Activated CD4-positive, alpha-beta T cell treated with anti-CD3 and anti-CD28 coated beads, Interleukin-2, amount 10 ng/mL, durations not matched to agents 7 days and 5 days (primary cell): ENCODE data around the gene LARGE1. TPM values are rescaled to one million over a fixed set of nuclear protein-coding genes. Genes with fewer than 3 reads are reported as not detected.

Source experiments
- CTCF ChIA-PET: fragments of 350-600 bp; sonication (Branson Sonifier 250); formaldehyde crosslinking; loops from one replicate; lab custom pipeline; 2021; ENCODE audit warnings: antibody characterized with exemption; lab: Charles Lee
- POLR2A ChIA-PET: fragments of 350-600 bp; sonication (Branson Sonifier 250); formaldehyde crosslinking; loops from one replicate; lab custom pipeline; 2021; ENCODE audit warnings: antibody characterized with exemption; lab: Charles Lee
- DNase-seq: peaks from one replicate; pipeline ENCODE4 v3.0.0-alpha.2; 2020
- H3K27ac Mint-ChIP-seq: one replicate; pipeline ENCODE4 v1.8.0; 2021; ENCODE audit warnings: mild to moderate bottlenecking, moderate library complexity, mixed read lengths
- H3K27me3 Mint-ChIP-seq: one replicate; pipeline ENCODE4 v1.8.0; 2021; ENCODE audit warnings: mixed read lengths
- H3K36me3 Mint-ChIP-seq: one replicate; pipeline ENCODE4 v1.8.0; 2021; ENCODE audit warnings: low read depth, mixed read lengths
- H3K4me1 Mint-ChIP-seq: one replicate; pipeline ENCODE4 v1.8.0; 2021; ENCODE audit warnings: mixed read lengths
- H3K4me3 Mint-ChIP-seq: one replicate; pipeline ENCODE4 v1.8.0; 2021; ENCODE audit warnings: mild to moderate bottlenecking, moderate library complexity, mixed read lengths
- H3K9me3 Mint-ChIP-seq: one replicate; pipeline ENCODE4 v1.8.0; 2021; ENCODE audit warnings: mixed read lengths
- total RNA-seq, 2 experiments: library from RNA; stranded (reverse); gene quantifications; one replicate each; pipeline ENCODE4 v1.2.3, GENCODE V29; 2021

The LARGE1 gene
- total RNA-seq, 2 experiments from 2014 or later, result 0.21 to 0.40 TPM

DNA sequence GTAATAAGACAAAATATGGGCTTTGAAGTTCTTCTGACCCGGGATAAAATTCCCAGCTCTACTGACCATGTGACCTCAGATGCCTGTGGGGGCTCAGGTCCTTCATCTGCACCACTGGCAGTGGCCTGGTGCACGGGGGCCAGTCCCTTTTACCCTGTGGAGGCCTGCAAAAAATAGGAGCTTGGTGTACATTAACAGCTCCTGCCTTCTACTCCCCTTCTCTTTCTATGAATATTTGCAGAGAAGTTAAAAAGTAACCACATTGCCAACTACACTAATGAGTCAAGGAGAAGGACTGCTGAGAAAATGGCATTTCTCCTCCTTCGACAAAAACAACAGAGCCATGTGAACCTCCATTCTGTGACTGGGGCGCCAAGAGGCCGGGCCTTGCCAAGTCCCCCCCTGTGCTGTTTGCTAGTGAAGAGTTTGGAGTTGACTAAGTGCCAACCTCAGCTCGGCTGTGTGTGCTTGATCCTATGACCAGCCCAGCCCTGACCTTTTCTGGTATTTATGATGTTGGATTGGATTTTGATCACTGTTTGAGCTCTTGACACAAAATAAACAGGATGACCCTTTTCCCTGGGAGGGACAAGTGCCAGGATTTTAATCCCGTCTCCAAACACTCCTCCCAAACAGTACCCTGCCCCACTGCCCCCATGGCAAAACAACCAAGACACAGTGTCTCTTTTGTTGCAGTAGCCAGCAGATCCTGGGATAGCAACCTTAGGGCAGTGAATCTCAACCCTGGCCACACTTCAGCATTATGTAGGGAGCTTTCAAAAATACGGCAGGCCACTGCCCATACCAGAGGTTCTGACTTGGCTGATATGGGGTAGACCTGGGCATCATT lies 380.1 kb downstream of the LARGE1 start:
- POLR2A ChIA-PET, result no interaction called here

DNA sequence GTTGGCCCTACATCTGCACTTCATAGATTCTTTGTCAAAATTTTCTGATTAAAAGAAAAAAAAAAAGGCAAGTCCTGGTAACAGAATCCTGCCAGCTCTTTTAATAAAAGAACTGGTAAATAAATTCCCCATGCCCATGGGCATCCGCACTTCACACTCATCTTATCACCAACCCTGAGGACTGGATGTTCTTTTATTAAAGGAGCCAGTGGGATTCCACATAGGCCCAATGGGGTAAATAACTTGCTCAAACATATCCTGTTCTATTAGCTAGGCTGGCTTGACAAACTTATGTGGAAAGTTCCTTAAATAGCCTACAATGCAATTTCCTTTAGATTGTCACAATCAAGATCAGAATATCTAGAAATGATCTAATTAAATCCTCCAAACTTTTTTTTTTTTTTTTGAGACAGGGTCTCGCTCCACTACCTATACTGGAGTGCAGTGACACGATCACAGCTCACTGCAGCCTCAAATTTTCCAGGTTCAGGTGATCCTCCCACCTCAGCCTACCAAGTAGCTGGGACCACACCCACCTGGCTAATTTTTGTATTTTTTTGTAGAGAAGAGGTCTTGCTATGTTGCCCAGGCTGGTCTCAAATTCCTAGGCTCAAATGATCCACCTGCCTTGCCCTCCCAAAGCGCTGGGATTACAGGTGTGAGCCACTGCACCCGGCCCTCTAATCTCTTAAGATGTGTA lies 380.9 kb downstream of the LARGE1 start:
- no peak overlapping the region for H3K4me3 Mint-ChIP-seq
- CTCF ChIA-PET, result no interaction called here

More for the DNA sequence above, 380.1 kb downstream of the LARGE1 start:
- no peaks in the 10 kb centered on the region for H3K27me3 Mint-ChIP-seq
- CTCF ChIA-PET, result no interaction called here
- no peak overlapping the region for H3K27ac Mint-ChIP-seq
- H3K9me3 Mint-ChIP-seq, result peaks cover 4% of the 10 kb centered on the region
- peaks cover 3% of the 10 kb centered on the region for H3K4me1 Mint-ChIP-seq
- no peak for DNase-seq
- H3K4me3 Mint-ChIP-seq, result no peak overlapping the region
- no peaks in the 10 kb centered on the region for H3K36me3 Mint-ChIP-seq

DNA sequence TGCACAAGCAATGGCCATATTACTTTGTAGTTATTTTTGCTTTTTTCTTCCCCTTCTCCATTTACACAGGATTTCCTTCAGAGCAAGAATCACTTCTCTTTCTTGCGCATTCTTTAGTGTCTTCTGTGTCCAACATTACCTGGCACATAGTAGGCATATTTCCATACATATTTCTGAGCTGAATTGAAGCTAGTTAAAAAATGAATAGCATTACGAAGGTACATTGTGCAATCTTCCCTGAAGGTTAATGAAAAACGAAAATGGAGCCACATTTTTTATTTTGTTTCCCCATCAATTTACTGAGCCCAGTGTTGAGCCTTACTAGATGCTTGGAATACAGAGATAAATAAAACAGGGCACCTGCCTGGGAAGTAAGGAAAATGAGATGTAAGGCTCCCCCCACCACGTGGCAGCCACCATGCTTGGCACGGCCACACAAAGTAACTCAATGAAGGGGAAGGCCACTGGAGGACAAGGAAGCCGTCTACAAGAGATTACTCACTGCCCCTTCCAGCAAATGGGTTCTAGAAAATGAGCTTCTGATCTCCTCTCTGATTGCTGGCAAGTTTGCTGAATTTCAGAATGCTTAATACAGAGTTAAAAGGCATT lies 381.9 kb downstream of the LARGE1 start:
- Mint-ChIP-seq H3K4me3 (no peak overlapping the region), H3K36me3 (no peaks in the 10 kb centered on the region), H3K27ac (no peak overlapping the region), H3K27me3 (no peaks in the 10 kb centered on the region), H3K9me3 (peaks cover 4% of the 10 kb centered on the region), H3K4me1 (no peaks in the 10 kb centered on the region)
- POLR2A ChIA-PET, result no interaction called here
- DNase-seq, result no peak
- CTCF ChIA-PET, result no interaction called here

More for the DNA sequence above, 380.9 kb downstream of the LARGE1 start:
- no peaks in the 10 kb centered on the region for H3K36me3 Mint-ChIP-seq
- POLR2A ChIA-PET, result no interaction called here
- peaks cover 4% of the 10 kb centered on the region for H3K9me3 Mint-ChIP-seq
- H3K4me1 Mint-ChIP-seq, result no peaks in the 10 kb centered on the region
- H3K27me3 Mint-ChIP-seq, result no peaks in the 10 kb centered on the region
- no peak overlapping the region for H3K27ac Mint-ChIP-seq
- no peak for DNase-seq

- H3K36me3 Mint-ChIP-seq, result no peaks in the 10 kb centered on the region
- no peaks in the 10 kb centered on the region for H3K27me3 Mint-ChIP-seq
- no peak overlapping the region for H3K4me3 Mint-ChIP-seq
- H3K27ac Mint-ChIP-seq, result no peak overlapping the region
- ChIA-PET POLR2A (no interaction called here), CTCF (no interaction called here)
- peaks cover 4% of the 10 kb centered on the region for H3K9me3 Mint-ChIP-seq
- no peaks in the 10 kb centered on the region for H3K4me1 Mint-ChIP-seq
- no peak for DNase-seq
Observed at GRCh38 chr22:33537059-33537458, 383.2 kb downstream of the LARGE1 start.

- Mint-ChIP-seq H3K9me3 (peaks cover 4% of the 10 kb centered on the region), H3K27me3 (no peaks in the 10 kb centered on the region), H3K4me1 (no peaks in the 10 kb centered on the region), H3K36me3 (no peaks in the 10 kb centered on the region), H3K27ac (no peak overlapping the region), H3K4me3 (no peak overlapping the region)
- no peak for DNase-seq
- ChIA-PET POLR2A (no interaction called here), CTCF (no interaction called here)
Observed at GRCh38 chr22:33535937-33536875, 384.1 kb downstream of the LARGE1 start.

- no peaks in the 10 kb centered on the region for H3K4me1 Mint-ChIP-seq
- ChIA-PET POLR2A (no interaction called here), CTCF (interaction anchor here (0.6 kb wide), 1 partner anchor 274 kb away, joined by 3 read pairs; no protein-coding TSS in a partner anchor)
- H3K4me3 Mint-ChIP-seq, result no peak overlapping the region
- H3K9me3 Mint-ChIP-seq, result peaks cover 2% of the 10 kb centered on the region
- no peaks in the 10 kb centered on the region for H3K36me3 Mint-ChIP-seq
- DNase-seq, result no peak
- H3K27ac Mint-ChIP-seq, result no peak overlapping the region
- H3K27me3 Mint-ChIP-seq, result no peaks in the 10 kb centered on the region
Observed at GRCh38 chr22:33529424-33530113, 390.7 kb downstream of the LARGE1 start.

DNA sequence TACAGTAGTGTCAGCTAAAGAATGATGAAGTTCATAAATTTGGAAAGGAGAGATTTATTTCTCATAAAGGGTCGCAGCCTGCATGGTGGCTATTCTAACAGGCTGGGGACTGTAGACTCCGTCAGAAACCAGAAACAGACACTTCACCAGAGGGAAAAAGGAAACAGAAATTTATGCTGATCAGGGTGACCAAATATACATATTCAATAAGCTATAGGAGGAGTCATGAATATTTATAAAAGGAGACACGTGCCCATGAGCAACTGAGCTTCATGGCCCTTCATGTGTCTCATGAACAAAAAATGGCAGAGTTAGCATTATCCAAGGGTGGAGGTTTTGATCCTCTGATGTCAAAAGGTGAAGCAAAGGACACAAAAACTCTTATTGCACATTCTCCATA lies 392.1 kb downstream of the LARGE1 start:
- CTCF ChIA-PET, result no interaction called here
- H3K9me3 Mint-ChIP-seq, result peaks cover 2% of the 10 kb centered on the region
- H3K27me3 Mint-ChIP-seq, result no peaks in the 10 kb centered on the region

GRCh38 chr22:33526434-33527107 lies 393.7 kb downstream of the LARGE1 start:
- peaks cover 1% of the 10 kb centered on the region for H3K4me1 Mint-ChIP-seq
- POLR2A ChIA-PET, result no interaction called here
- H3K4me3 Mint-ChIP-seq, result no peak overlapping the region
- no peaks in the 10 kb centered on the region for H3K27me3 Mint-ChIP-seq
- DNase-seq, result no peak
- CTCF ChIA-PET, result no interaction called here
- peaks cover 2% of the 10 kb centered on the region for H3K9me3 Mint-ChIP-seq
- H3K27ac Mint-ChIP-seq, result no peak overlapping the region
- no peaks in the 10 kb centered on the region for H3K36me3 Mint-ChIP-seq

More for the DNA sequence above, 392.1 kb downstream of the LARGE1 start:
- Mint-ChIP-seq H3K36me3 (no peaks in the 10 kb centered on the region), H3K4me3 (no peak overlapping the region), H3K27ac (no peak overlapping the region), H3K4me1 (no peaks in the 10 kb centered on the region)
- DNase-seq, result no peak
- POLR2A ChIA-PET, result interaction anchor here (0.6 kb wide), 1 partner anchor 277 kb away, joined by 3 read pairs; no protein-coding TSS in a partner anchor

GRCh38 chr22:33524511-33525260 lies 395.6 kb downstream of the LARGE1 start:
- POLR2A ChIA-PET, result no interaction called here
- Mint-ChIP-seq H3K27me3 (no peaks in the 10 kb centered on the region), H3K9me3 (peaks cover 2% of the 10 kb centered on the region), H3K36me3 (no peaks in the 10 kb centered on the region), H3K4me1 (peaks cover 1% of the 10 kb centered on the region), H3K27ac (no peak overlapping the region), H3K4me3 (no peak overlapping the region)
- CTCF ChIA-PET, result no interaction called here
- no peak for DNase-seq

DNA sequence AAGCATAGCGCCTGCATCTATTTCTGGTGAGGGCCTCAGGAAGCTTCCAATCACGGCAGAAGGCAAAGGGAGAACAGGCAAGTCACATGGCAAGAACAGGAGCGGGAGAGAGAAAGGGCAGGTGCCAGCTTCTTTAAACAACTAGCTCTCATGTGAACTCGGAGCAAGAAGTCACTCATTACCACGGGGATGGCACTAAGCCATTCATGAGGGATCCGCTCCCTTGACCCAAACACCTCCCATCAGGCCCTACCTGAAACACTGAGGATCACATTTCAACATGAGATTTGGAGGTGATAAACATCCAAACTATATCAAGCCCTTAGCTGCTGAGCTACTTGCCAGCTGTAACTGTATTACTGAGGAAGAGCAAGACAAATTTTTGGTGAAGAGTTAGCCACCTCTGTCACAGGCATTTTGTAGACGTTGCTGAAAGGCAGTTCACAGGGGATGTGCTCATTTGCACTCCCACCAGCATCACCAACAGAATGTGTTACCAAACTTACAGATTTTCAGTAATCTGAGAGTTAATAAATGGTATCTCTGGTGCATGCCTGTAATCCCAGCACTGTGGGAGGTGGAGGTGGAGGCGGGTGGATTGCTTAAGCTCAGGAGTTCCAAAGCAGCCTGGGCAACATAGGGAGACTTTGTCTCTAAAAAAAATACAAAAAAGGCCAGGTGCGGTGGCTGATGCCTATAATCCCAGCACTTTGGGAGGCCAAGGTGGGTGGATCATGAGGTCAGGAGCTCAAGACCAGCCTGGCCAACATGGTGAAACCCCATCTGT lies 398.2 kb downstream of the LARGE1 start:
- POLR2A ChIA-PET, result no interaction called here
- no peak overlapping the region for H3K4me3 Mint-ChIP-seq
- no peak for DNase-seq
- CTCF ChIA-PET, result no interaction called here
- no peaks in the 10 kb centered on the region for H3K36me3 Mint-ChIP-seq
- H3K27ac Mint-ChIP-seq, result no peak overlapping the region
- H3K9me3 Mint-ChIP-seq, result no peaks in the 10 kb centered on the region
- no peaks in the 10 kb centered on the region for H3K27me3 Mint-ChIP-seq
- H3K4me1 Mint-ChIP-seq, result peaks cover 1% of the 10 kb centered on the region
